Measurements from ENCODE around the gene TMEM239. TPM values are rescaled to one million over a fixed set of nuclear protein-coding genes. Genes with fewer than 3 reads are reported as not detected.
A peak's percentile ranks its signal among the peaks of the same experiment; 100 is the strongest.

The TMEM239 gene
- total RNA-seq, 4 donors from 2014 or later = not detected

DNA sequence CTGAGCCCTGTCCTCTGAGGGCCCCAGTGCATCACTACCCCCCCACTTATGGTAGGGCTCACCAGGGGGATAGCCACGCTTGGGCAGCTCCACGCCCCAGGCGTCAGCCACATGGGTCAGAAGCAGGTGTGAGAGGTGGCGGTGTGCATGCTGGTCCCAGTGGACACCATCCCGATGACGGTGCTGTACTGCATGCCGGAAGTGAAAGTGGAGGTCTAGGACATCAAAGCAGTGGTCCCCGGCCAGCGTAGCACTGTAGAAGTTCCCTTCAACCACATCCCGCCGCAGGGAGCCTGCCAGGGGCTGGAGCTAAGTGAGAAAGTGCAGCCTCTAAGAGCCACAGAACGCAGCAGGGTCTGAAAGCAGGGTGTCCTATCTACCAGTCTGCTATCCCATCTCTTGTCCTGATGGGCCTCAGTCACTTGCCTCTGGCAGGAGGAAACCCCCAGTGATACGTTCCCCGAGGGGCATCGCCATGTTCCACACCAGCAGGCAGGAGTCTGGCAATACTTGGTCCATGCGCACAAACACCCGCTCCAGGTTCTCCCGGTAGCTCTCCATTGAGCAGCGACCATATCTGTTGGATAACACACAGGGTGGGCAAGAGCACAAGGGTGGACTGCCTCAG, 22.1 kb downstream of the TMEM239 start:
- ATAC-seq = no peak
- Histone ChIP-seq H3K9me3 (no peaks in the 10 kb centered on the region), H3K27ac (no peak overlapping the region), H3K36me3 (no peaks in the 10 kb centered on the region), H3K4me3 (no peak overlapping the region), H3K4me1 (peaks cover 16 to 23% of the 10 kb centered on the region in 2 donors), H3K27me3 (no peaks in the 10 kb centered on the region)
- no peak for TF ChIP-seq CTCF (IDR thresholded peaks at IDR 0.05 in 4 of 5, conservative IDR thresholded peaks at IDR 0.05 in 1 of 5)
- TF ChIP-seq POLR2A (IDR thresholded peaks at IDR 0.05) = no peak
- DNase-seq = no peak
- in situ Hi-C loops (cut with MboI; ENCODE audit: low sequenced_read_pairs in 4 of 4) = loop anchor here in 1 of 4 donors (25.0 kb wide), 1 partner anchor 1726 kb away; the partner anchor contains the start of gene PSMF1
- intact Hi-C loops (cut with DNase I; ENCODE audit: low total_unique reads) = no loop called here

- in situ Hi-C loops (cut with MboI; ENCODE audit: low sequenced_read_pairs in 4 of 4) = loop anchor here in 1 of 4 donors (25.0 kb wide), 1 partner anchor 1727 kb away; the partner anchor contains the start of gene PSMF1
- Histone ChIP-seq H3K4me1 (peaks cover 16 to 23% of the 10 kb centered on the region in 2 donors), H3K4me3 (peak overlapping the region in 1 of 4 donors; percentile 98), H3K36me3 (no peaks in the 10 kb centered on the region), H3K27ac (no peak overlapping the region), H3K27me3 (no peaks in the 10 kb centered on the region), H3K9me3 (no peaks in the 10 kb centered on the region)
- DNase-seq = no peak
- intact Hi-C loops (cut with DNase I; ENCODE audit: low total_unique reads) = no loop called here
- ATAC-seq = no peak
- TF ChIP-seq CTCF (IDR thresholded peaks at IDR 0.05 in 4 of 5, conservative IDR thresholded peaks at IDR 0.05 in 1 of 5) (no peak), POLR2A (IDR thresholded peaks at IDR 0.05) (no peak)
Measured at GRCh38 chr20:2838847-2839671, 22.9 kb downstream of the TMEM239 start.

GRCh38 chr20:2839732-2840137, 23.6 kb downstream of the TMEM239 start:
- Histone ChIP-seq H3K4me3 (peak overlapping the region; percentile 88 to 98 (median 90)), H3K4me1 (peaks cover 16 to 23% of the 10 kb centered on the region in 2 donors), H3K27me3 (no peaks in the 10 kb centered on the region), H3K9me3 (no peaks in the 10 kb centered on the region), H3K27ac (peak overlapping the region; percentile 83 to 97 (median 94)), H3K36me3 (no peaks in the 10 kb centered on the region)
- intact Hi-C loops (cut with DNase I; ENCODE audit: low total_unique reads) (loop anchor here (1.0 to 5.0 kb wide), 3 partner anchors 34 to 187 kb away; partner anchors contain the start of genes NOP56 and PTPRA), in situ Hi-C loops (cut with MboI; ENCODE audit: low sequenced_read_pairs in 4 of 4) (loop anchor here in 1 of 4 donors (25.0 kb wide), 1 partner anchor 1727 kb away; the partner anchor contains the start of gene PSMF1)
- TF ChIP-seq CTCF (IDR thresholded peaks at IDR 0.05 in 4 of 5, conservative IDR thresholded peaks at IDR 0.05 in 1 of 5) (no peak), POLR2A (IDR thresholded peaks at IDR 0.05) (no peak)
- DNase-seq (no peak), ATAC-seq (no peak)

- intact Hi-C loops (cut with DNase I; ENCODE audit: low total_unique reads) = loop anchor here (1.0 to 5.0 kb wide), 3 partner anchors 33 to 188 kb away; partner anchors contain the start of genes NOP56 and PTPRA
- Histone ChIP-seq H3K4me1 (peaks cover 16 to 23% of the 10 kb centered on the region in 2 donors), H3K27me3 (no peaks in the 10 kb centered on the region), H3K4me3 (peak within 1 kb of the TSS; percentile 88 to 98 (median 90)), H3K9me3 (no peaks in the 10 kb centered on the region), H3K27ac (peak within 1 kb of the TSS; percentile 83 to 97 (median 94)), H3K36me3 (no peaks in the 10 kb centered on the region)
- TF ChIP-seq POLR2A (IDR thresholded peaks at IDR 0.05) (peak; percentile 42 to 60), CTCF (IDR thresholded peaks at IDR 0.05 in 4 of 5, conservative IDR thresholded peaks at IDR 0.05 in 1 of 5) (no peak)
- peak; percentile 95 to 97 for ATAC-seq
- DNase-seq = peak; percentile 71 to 82
- in situ Hi-C loops (cut with MboI; ENCODE audit: low sequenced_read_pairs in 4 of 4) = loop anchor here in 1 of 4 donors (25.0 kb wide), 1 partner anchor 1728 kb away; the partner anchor contains the start of gene PSMF1
Measured at GRCh38 chr20:2840138-2840966, 24.2 kb downstream of the TMEM239 start, which contains the start of the genes PCED1A and VPS16. TSS of gene PCED1A (minus strand) at chr20:2840655. CDS start at chr20:2839912, 743 bp downstream. TSS of gene VPS16 (plus strand) at chr20:2840745. CDS start at chr20:2840775, 30 bp downstream.
